Measurements from ENCODE around the gene PLCB1.

- no peak for TF ChIP-seq TAF1 (IDR thresholded peaks at IDR 0.05; ENCODE audit: borderline replicate concordance, low read depth, low read length)
- no peak for TF ChIP-seq POLR2A (IDR thresholded peaks at IDR 0.05; ENCODE audit: low read depth, low read length)
- TF ChIP-seq POLR2AphosphoS5 (IDR thresholded peaks at IDR 0.05; ENCODE audit: low read depth, low read length): no peak
These were observed 582.1 kb downstream of the PLCB1 start for GRCh38 chr20:8714206-8714605.
